ENCODE results near the gene NFU1.

Gene NFU1

GRCh38 chr2:69436938-69437750 lies at the start of gene NFU1:
TSS of gene NFU1 (minus strand) at chr2:69437435. CDS start at chr2:69437422, 13 bp downstream.
- DNase-seq: peak; percentile 91 to 93

GRCh38 chr2:69483696-69484095 lies 46.5 kb upstream of the NFU1 start:
- DNase-seq: no peak

- no peak for DNase-seq
Observed at GRCh38 chr2:69483024-69483423, 45.8 kb upstream of the NFU1 start.

- DNase-seq: no peak
Observed at GRCh38 chr2:69482471-69482870, 45.2 kb upstream of the NFU1 start.

- DNase-seq: no peak
Observed at GRCh38 chr2:69481421-69481820, 44.2 kb upstream of the NFU1 start.

- no peak for DNase-seq
Observed at GRCh38 chr2:69477627-69478026, 40.4 kb upstream of the NFU1 start.

- no peak for DNase-seq
Observed at GRCh38 chr2:69474688-69475087, 37.5 kb upstream of the NFU1 start.

- DNase-seq: no peak
Observed at GRCh38 chr2:69471793-69472192, 34.6 kb upstream of the NFU1 start.

- no peak for DNase-seq
Observed at GRCh38 chr2:69470911-69471310, 33.7 kb upstream of the NFU1 start.

- peak in 1 of 2 donors; percentile 16 for DNase-seq
Observed at GRCh38 chr2:69469784-69470183, 32.5 kb upstream of the NFU1 start.

GRCh38 chr2:69469375-69469774 lies 32.1 kb upstream of the NFU1 start:
- no peak for DNase-seq

- DNase-seq: no peak
Observed at GRCh38 chr2:69466728-69467127, 29.5 kb upstream of the NFU1 start.

- no peak for DNase-seq
Observed at GRCh38 chr2:69465513-69466456, 28.6 kb upstream of the NFU1 start.

- DNase-seq: no peak
Observed at GRCh38 chr2:69464575-69464974, 27.3 kb upstream of the NFU1 start.

- DNase-seq: no peak
Observed at GRCh38 chr2:69462780-69463179, 25.5 kb upstream of the NFU1 start.

GRCh38 chr2:69461404-69461803 lies 24.2 kb upstream of the NFU1 start:
- DNase-seq: no peak

- no peak for DNase-seq
Observed at GRCh38 chr2:69459936-69460335, 22.7 kb upstream of the NFU1 start.

GRCh38 chr2:69456950-69457445 lies 19.8 kb upstream of the NFU1 start:
- DNase-seq: no peak

GRCh38 chr2:69456154-69456553 lies 18.9 kb upstream of the NFU1 start:
- DNase-seq: no peak

GRCh38 chr2:69454976-69455375 lies 17.7 kb upstream of the NFU1 start:
- DNase-seq: no peak

- DNase-seq: no peak
Observed at GRCh38 chr2:69453475-69454129, 16.4 kb upstream of the NFU1 start.

GRCh38 chr2:69452687-69453086 lies 15.5 kb upstream of the NFU1 start:
- peak in 1 of 2 donors; percentile 6 for DNase-seq

All from inflammatory macrophage treated with lipopolysaccharide for 1 hour (primary cell).